Effector CD4-positive, alpha-beta T cell (primary cell): ENCODE results near the gene CDHR2.

ENCODE experiments used
- DNase-seq: peaks from one replicate; pipeline ENCODE4 v3.0.0-alpha.2; 2020

The CDHR2 gene

GRCh38 chr5:176644878-176645670 lies 95.9 kb downstream of the CDHR2 start:
- DNase-seq = no peak
